WTC11 (cell line): ENCODE results near the gene ZBTB7C. TPM values are rescaled to one million over a fixed set of nuclear protein-coding genes. Genes with fewer than 3 reads are reported as not detected.
A peak's percentile ranks its signal among the peaks of the same experiment; 100 is the strongest.

Experiments
- ATAC-seq: fragments of 200-7000 bp; cut with Tn5 transposase; 2 replicates; pipeline ENCODE4 v1.10.0; 2021; ENCODE audit warnings: mild to moderate bottlenecking, moderate library complexity
- CTCF ChIA-PET: fragments of 300-600 bp; sonication (Branson Sonifier 250); formaldehyde crosslinking; loops from one replicate; lab custom pipeline; 2021; ENCODE audit warnings: antibody characterized with exemption; lab: Charles Lee
- POLR2A ChIA-PET: fragments of 350-600 bp; sonication (Branson Sonifier 250); formaldehyde crosslinking; loops from one replicate; lab custom pipeline; 2021; ENCODE audit warnings: antibody characterized with exemption; lab: Charles Lee
- DNase-seq: peaks from one replicate; pipeline ENCODE4 v3.0.0; 2021; ENCODE audit warnings: low spot score
- H3K27ac Mint-ChIP-seq: 2 replicates; pipeline ENCODE4 v1.8.0; 2021; ENCODE audit warnings: mixed read lengths
- H3K27me3 Mint-ChIP-seq: 2 replicates; pipeline ENCODE4 v1.8.0; 2021; ENCODE audit warnings: low read depth, mild to moderate bottlenecking, moderate library complexity, mixed read lengths
- H3K36me3 Mint-ChIP-seq: 2 replicates; pipeline ENCODE4 v1.8.0; 2021; ENCODE audit warnings: mixed read lengths
- H3K4me1 Mint-ChIP-seq: 2 replicates; pipeline ENCODE4 v1.8.0; 2022; ENCODE audit warnings: mixed read lengths
- H3K4me3 Mint-ChIP-seq: 2 replicates; pipeline ENCODE4 v1.8.0; 2021; ENCODE audit warnings: mild to moderate bottlenecking, moderate library complexity, mixed read lengths
- H3K9me3 Mint-ChIP-seq: 2 replicates; pipeline ENCODE4 v1.8.0; 2021; ENCODE audit warnings: mixed read lengths
- ATF1 ChIP-seq: sonication (generic); formaldehyde crosslinking; IDR thresholded peaks from 2 replicates; pipeline ENCODE4 v1.8.1; 2023; ENCODE audit warnings: mild to moderate bottlenecking, moderate library complexity, missing genetic modification reagents
- ESRRA ChIP-seq: sonication (generic); formaldehyde crosslinking; IDR thresholded peaks from 2 replicates; pipeline ENCODE4 v1.8.1; 2022; ENCODE audit warnings: mild to moderate bottlenecking, missing genetic modification reagents, borderline replicate concordance
- KAT7 ChIP-seq: sonication (generic); formaldehyde crosslinking; IDR thresholded peaks from 2 replicates; pipeline ENCODE4 v1.8.1; 2023; ENCODE audit warnings: missing genetic modification reagents, mild to moderate bottlenecking, borderline replicate concordance
- SMAD4 ChIP-seq: sonication (generic); formaldehyde crosslinking; IDR thresholded peaks from 2 replicates; pipeline ENCODE4 v1.8.0; 2022; ENCODE audit warnings: mild to moderate bottlenecking, missing genetic modification reagents
- TEAD4 ChIP-seq: sonication (generic); formaldehyde crosslinking; IDR thresholded peaks from 2 replicates; pipeline ENCODE4 v1.8.0; 2022; ENCODE audit warnings: mild to moderate bottlenecking, missing genetic modification reagents
- ZBTB21 ChIP-seq: sonication (generic); formaldehyde crosslinking; IDR thresholded peaks from 2 replicates; pipeline ENCODE4 v1.8.1; 2023; ENCODE audit warnings: mild to moderate bottlenecking, missing genetic modification reagents, borderline replicate concordance
- ZNF121 ChIP-seq: sonication (generic); formaldehyde crosslinking; IDR thresholded peaks from 2 replicates; pipeline ENCODE4 v1.8.0; 2023; ENCODE audit warnings: missing genetic modification reagents
- ZNF263 ChIP-seq: sonication (generic); formaldehyde crosslinking; IDR thresholded peaks from 2 replicates; pipeline ENCODE4 v1.8.1; 2022; ENCODE audit warnings: low read depth, mild to moderate bottlenecking, moderate library complexity, missing genetic modification reagents
- ZNF317 ChIP-seq: sonication (generic); formaldehyde crosslinking; IDR thresholded peaks from 2 replicates; pipeline ENCODE4 v1.8.1; 2023; ENCODE audit warnings: low read depth, mild to moderate bottlenecking, moderate library complexity, missing genetic modification reagents, borderline replicate concordance
- ZNF396 ChIP-seq: fragments of 250-450 bp; sonication (Bioruptor Pico); IDR thresholded peaks from 2 replicates; pipeline ENCODE4 v1.8.0; 2021; ENCODE audit warnings: mild to moderate bottlenecking, moderate library complexity, borderline replicate concordance
- total RNA-seq: library from RNA; stranded (reverse); gene quantifications from 3 replicates; pipeline ENCODE4 v1.2.3, GENCODE V29; 2021
- TF ChIP-seq, protein P1 (sequence below): sonication (generic); formaldehyde crosslinking; IDR thresholded peaks from 2 replicates; pipeline ENCODE4 v1.8.1; 2022; ENCODE audit warnings: low read depth, missing genetic modification reagents, borderline replicate concordance
- TF ChIP-seq, protein P2 (sequence below): fragments of 250-450 bp; sonication (Bioruptor Pico); IDR thresholded peaks from 2 replicates; pipeline ENCODE4 v1.9.0; 2021; ENCODE audit warnings: mild to moderate bottlenecking
- TF ChIP-seq, protein P3 (sequence below): sonication (generic); formaldehyde crosslinking; IDR thresholded peaks from 2 replicates; pipeline ENCODE4 v1.8.1; 2023; ENCODE audit warnings: mild to moderate bottlenecking, missing genetic modification reagents
- TF ChIP-seq, protein P4 (sequence below): fragments of 250-450 bp; sonication (Bioruptor Pico); conservative IDR thresholded peaks from 2 replicates; pipeline ENCODE4 v1.9.0; 2021; ENCODE audit warnings: mild to moderate bottlenecking
- TF ChIP-seq, protein P5 (sequence below): fragments of 250-450 bp; sonication (Bioruptor Pico); IDR thresholded peaks from 2 replicates; pipeline ENCODE4 v1.8.0; 2021; ENCODE audit warnings: mild to moderate bottlenecking
- TF ChIP-seq, protein P6 (sequence below): fragments of 250-450 bp; sonication (Bioruptor Pico); IDR thresholded peaks from 2 replicates; pipeline ENCODE4 v1.9.0; 2021; ENCODE audit warnings: moderate library complexity, mild to moderate bottlenecking, inconsistent platforms, borderline replicate concordance
- TF ChIP-seq, protein P7 (sequence below): sonication (generic); formaldehyde crosslinking; conservative IDR thresholded peaks from 2 replicates; pipeline ENCODE4 v1.8.1; 2022; ENCODE audit warnings: mild to moderate bottlenecking, missing genetic modification reagents
- TF ChIP-seq, protein P8 (sequence below): sonication (generic); formaldehyde crosslinking; IDR thresholded peaks from 2 replicates; pipeline ENCODE4 v1.8.1; 2022; ENCODE audit warnings: missing genetic modification reagents, borderline replicate concordance

ZBTB7C gene
- total RNA-seq, 1 experiment from 2014 or later, result 0.48 TPM

DNA sequence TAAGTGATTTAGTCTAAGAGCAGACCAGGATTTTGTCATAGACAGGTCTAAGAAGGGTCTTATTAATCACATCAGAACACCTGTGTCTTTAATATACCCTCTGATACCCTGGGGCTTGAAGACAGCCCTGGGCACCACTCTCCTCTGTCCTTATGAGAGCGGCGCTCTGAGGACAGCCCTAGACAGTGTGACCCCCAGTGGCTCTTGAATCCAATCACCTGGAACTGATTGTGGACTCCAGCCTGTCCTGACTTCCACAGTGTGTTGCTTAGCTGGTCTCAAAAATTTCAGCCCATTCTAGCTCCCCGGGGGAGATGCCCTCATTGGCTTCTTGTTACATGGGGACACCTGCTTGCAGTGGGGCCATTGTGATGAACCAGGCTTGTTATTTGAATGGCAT lies 282.9 kb downstream of the ZBTB7C start:
- H3K27me3 Mint-ChIP-seq, result no peaks in the 10 kb centered on the region
- CTCF ChIA-PET, result no interaction called here
- ATAC-seq (no peak), DNase-seq (no peak)
- POLR2A ChIA-PET, result no interaction called here
- peaks cover 31% of the 10 kb centered on the region for H3K4me1 Mint-ChIP-seq
- no peak overlapping the region for H3K4me3 Mint-ChIP-seq
- H3K9me3 Mint-ChIP-seq, result no peaks in the 10 kb centered on the region
- peak; percentile 71; the same call in 1 of the 2 replicates for TF ChIP-seq ZNF121 (CRISPR knock-in tag)
- no peak for TF ChIP-seq ZNF263 (CRISPR knock-in tag)
- TF ChIP-seq KAT7 (CRISPR knock-in tag), result no peak
- TF ChIP-seq, protein P1, sequence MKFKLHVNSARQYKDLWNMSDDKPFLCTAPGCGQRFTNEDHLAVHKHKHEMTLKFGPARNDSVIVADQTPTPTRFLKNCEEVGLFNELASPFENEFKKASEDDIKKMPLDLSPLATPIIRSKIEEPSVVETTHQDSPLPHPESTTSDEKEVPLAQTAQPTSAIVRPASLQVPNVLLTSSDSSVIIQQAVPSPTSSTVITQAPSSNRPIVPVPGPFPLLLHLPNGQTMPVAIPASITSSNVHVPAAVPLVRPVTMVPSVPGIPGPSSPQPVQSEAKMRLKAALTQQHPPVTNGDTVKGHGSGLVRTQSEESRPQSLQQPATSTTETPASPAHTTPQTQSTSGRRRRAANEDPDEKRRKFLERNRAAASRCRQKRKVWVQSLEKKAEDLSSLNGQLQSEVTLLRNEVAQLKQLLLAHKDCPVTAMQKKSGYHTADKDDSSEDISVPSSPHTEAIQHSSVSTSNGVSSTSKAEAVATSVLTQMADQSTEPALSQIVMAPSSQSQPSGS (CRISPR knock-in tag), result no peak
- no peak for TF ChIP-seq ZNF317 (CRISPR knock-in tag)
- no peak overlapping the region for H3K27ac Mint-ChIP-seq
- H3K36me3 Mint-ChIP-seq, result no peaks in the 10 kb centered on the region

DNA sequence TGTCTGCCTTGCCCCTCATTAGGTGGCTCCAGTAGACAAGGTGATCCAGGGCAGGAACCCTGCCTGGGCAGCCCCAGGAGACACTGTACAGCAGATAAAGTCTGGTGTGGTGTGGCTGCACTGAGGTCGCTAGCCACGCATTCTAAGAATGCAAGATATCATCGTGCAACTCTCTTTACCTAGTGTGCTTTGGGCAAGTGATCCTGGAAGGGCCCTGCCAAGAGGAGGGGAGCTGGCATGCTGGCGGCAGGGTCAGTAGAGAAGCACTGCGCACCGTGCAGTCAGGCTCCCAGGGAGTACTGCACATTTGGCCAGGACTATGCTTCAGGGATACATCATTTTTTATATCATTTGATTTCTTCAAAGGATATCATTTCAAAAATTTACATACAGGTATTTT lies 283.5 kb downstream of the ZBTB7C start:
- Mint-ChIP-seq H3K4me1 (peaks cover 31% of the 10 kb centered on the region), H3K9me3 (no peaks in the 10 kb centered on the region), H3K27me3 (no peaks in the 10 kb centered on the region), H3K27ac (no peak overlapping the region), H3K4me3 (no peak overlapping the region), H3K36me3 (no peaks in the 10 kb centered on the region)
- TF ChIP-seq, protein P2, sequence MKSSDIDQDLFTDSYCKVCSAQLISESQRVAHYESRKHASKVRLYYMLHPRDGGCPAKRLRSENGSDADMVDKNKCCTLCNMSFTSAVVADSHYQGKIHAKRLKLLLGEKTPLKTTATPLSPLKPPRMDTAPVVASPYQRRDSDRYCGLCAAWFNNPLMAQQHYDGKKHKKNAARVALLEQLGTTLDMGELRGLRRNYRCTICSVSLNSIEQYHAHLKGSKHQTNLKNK, result no peak
- TF ChIP-seq ESRRA (CRISPR knock-in tag) (no peak), ZNF396 (CRISPR knock-in tag) (no peak), TEAD4 (CRISPR knock-in tag) (no peak), ATF1 (CRISPR knock-in tag) (no peak), ZBTB21 (CRISPR knock-in tag) (no peak), SMAD4 (CRISPR knock-in tag) (no peak)
- TF ChIP-seq, protein P3, sequence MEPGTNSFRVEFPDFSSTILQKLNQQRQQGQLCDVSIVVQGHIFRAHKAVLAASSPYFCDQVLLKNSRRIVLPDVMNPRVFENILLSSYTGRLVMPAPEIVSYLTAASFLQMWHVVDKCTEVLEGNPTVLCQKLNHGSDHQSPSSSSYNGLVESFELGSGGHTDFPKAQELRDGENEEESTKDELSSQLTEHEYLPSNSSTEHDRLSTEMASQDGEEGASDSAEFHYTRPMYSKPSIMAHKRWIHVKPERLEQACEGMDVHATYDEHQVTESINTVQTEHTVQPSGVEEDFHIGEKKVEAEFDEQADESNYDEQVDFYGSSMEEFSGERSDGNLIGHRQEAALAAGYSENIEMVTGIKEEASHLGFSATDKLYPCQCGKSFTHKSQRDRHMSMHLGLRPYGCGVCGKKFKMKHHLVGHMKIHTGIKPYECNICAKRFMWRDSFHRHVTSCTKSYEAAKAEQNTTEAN (CRISPR knock-in tag), result no peak
- TF ChIP-seq, protein P4, sequence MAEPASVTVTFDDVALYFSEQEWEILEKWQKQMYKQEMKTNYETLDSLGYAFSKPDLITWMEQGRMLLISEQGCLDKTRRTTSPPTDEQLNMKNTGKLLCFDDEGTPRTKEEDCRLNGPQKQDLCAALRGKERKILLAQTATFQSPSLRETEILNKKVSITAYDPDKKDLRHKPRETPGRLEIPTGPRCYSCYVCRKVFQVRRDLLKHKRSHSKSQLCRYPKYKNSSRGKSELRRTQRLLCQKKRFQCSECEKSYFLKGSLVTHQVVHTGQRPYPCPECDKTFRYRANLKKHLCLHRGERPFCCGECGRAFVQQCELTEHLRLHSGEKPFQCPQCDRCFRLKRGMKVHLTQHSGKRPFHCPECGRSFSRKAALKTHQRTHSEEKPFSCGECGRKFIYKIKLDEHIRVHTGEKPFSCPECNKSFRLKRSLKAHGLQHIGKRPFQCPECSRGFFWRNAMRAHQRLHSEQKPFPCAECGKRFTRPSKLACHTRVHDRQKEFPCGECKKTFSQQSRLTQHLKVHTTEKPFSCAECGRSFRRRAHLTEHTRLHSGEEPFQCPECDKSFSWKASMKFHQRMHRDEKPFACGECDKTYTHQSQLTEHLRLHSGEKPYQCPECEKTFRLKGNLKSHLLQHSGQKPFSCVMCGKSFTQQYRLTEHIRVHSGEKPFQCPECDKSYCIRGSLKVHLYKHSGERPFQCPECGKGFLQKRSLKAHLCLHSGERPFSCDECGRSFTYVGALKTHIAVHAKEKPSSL (CRISPR knock-in tag), result no peak
- TF ChIP-seq, protein P5, sequence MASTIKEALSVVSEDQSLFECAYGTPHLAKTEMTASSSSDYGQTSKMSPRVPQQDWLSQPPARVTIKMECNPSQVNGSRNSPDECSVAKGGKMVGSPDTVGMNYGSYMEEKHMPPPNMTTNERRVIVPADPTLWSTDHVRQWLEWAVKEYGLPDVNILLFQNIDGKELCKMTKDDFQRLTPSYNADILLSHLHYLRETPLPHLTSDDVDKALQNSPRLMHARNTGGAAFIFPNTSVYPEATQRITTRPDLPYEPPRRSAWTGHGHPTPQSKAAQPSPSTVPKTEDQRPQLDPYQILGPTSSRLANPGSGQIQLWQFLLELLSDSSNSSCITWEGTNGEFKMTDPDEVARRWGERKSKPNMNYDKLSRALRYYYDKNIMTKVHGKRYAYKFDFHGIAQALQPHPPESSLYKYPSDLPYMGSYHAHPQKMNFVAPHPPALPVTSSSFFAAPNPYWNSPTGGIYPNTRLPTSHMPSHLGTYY (CRISPR knock-in tag), result no peak
- TF ChIP-seq, protein P6, sequence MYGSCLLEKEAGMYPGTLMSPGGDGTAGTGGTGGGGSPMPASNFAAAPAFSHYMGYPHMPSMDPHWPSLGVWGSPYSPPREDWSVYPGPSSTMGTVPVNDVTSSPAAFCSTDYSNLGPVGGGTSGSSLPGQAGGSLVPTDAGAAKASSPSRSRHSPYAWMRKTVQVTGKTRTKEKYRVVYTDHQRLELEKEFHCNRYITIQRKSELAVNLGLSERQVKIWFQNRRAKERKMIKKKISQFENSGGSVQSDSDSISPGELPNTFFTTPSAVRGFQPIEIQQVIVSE (CRISPR knock-in tag), result no peak
- TF ChIP-seq, protein P7, sequence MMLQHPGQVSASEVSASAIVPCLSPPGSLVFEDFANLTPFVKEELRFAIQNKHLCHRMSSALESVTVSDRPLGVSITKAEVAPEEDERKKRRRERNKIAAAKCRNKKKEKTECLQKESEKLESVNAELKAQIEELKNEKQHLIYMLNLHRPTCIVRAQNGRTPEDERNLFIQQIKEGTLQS (CRISPR knock-in tag), result no peak
- TF ChIP-seq, protein P8, sequence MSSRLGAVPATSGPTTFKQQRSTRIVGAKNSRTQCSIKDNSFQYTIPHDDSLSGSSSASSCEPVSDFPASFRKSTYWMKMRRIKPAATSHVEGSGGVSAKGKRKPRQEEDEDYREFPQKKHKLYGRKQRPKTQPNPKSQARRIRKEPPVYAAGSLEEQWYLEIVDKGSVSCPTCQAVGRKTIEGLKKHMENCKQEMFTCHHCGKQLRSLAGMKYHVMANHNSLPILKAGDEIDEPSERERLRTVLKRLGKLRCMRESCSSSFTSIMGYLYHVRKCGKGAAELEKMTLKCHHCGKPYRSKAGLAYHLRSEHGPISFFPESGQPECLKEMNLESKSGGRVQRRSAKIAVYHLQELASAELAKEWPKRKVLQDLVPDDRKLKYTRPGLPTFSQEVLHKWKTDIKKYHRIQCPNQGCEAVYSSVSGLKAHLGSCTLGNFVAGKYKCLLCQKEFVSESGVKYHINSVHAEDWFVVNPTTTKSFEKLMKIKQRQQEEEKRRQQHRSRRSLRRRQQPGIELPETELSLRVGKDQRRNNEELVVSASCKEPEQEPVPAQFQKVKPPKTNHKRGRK (CRISPR knock-in tag), result no peak
- POLR2A ChIA-PET, result no interaction called here
- no peak for ATAC-seq
- CTCF ChIA-PET, result no interaction called here
- DNase-seq, result no peak
